Rectal smooth muscle tissue (tissue), 1 donor: ENCODE data around the gene REEP5.
"Not testable (repeated sequence)": the region's sequence is repeated elsewhere in the genome, so short reads cannot be mapped to it uniquely, and the experiment has no call there.

ENCODE experiments used
- H3K27ac ChIP-seq: one replicate; pipeline ENCODE4 v1.7.0; 2013; ENCODE audit warnings: low read depth, low read length, inconsistent platforms
- H3K27me3 ChIP-seq: one replicate; pipeline ENCODE4 v1.7.0; 2013; ENCODE audit warnings: low read length; ENCODE audit not compliant: control insufficient read depth, insufficient read depth
- H3K36me3 ChIP-seq: one replicate; pipeline ENCODE4 v1.7.0; 2013; ENCODE audit warnings: low read length; ENCODE audit not compliant: control insufficient read depth, insufficient read depth
- H3K4me1 ChIP-seq: one replicate; pipeline ENCODE4 v1.7.0; 2013; ENCODE audit warnings: low read length; ENCODE audit not compliant: control insufficient read depth, insufficient read depth
- H3K4me3 ChIP-seq: one replicate; pipeline ENCODE4 v1.7.0; 2013; ENCODE audit warnings: low read length
- H3K9ac ChIP-seq: one replicate; pipeline ENCODE4 v1.7.0; 2013; ENCODE audit warnings: low read length

Gene REEP5

DNA sequence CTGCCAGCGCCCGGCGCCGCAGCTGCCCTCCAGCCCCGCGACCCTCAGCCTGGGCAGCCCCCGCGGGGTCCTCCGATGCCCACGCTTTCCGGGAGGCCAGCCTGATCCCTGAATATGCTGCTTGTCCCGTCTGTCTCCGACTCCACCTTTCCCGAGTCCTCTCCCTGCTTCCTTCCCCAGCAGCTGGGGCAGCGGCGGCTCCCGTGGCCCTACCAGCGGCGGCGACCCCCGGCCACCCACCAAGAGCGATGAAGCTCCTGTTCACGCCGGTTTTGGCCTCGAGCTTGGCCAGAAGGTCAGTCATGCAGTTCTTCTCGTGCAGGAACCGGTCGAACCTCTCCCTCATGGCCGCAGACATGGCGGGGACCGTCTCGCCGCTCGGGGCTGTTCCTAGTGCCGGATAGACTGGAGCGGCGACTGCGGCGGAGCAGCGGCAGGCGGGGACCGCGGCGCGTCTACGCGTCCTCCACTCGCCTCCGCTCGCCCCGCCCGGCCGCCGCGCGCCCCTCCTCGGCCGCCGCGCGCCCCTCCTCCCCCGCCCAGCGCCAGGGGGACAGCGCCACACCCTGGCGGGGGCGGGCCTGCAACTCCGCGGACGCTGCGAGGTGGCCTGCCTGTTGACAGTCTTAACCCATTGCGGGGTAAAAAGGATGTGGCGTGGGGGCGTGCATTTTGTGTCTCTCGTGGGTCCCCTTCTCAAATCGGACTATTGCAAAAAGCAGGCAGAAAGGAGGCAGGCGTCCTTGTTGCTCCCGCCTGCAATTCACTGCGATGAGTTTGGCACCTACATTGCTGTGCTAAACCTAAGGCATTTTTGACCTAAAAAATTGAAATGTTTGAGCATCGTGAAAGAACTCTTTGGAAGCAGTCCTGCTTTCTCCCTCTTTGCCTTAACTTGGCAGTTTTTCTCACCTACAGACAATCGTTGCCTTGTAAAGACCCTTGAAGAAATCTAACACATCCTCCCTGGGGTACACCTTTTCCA, at the start of gene REEP5:
Gene REEP5 (minus strand): TSS at position 395 of the 985 bp plus-strand sequence. CDS start 37 bp downstream, at position 358.
- Histone ChIP-seq H3K27me3 (no peaks in the 10 kb centered on the region), H3K4me3 (peak within 1 kb of the TSS; percentile 98), H3K36me3 (peaks cover 6% of the 10 kb centered on the region), H3K9ac (peak within 1 kb of the TSS; percentile 68), H3K4me1 (peaks cover 10% of the 10 kb centered on the region), H3K27ac (peak within 1 kb of the TSS; percentile 96)

DNA sequence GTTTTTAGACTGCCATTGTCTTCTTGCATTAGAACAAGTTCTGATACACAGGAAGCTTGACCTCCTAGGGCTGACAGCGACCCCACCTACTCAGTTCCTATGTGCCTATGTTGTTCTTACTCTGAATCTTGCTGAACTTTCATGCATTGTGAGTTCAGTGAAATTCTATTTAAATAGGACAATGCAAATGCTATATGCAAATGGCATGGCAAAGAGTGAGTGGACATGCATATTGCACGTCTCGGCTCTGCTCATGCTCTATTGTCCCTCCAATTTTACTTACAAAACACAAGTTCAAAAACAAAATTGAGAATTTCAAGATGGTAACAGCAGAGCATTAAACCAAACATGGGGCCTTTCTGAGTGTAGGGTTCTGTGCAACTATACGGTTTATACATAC, 49.2 kb upstream of the REEP5 start:
- H3K4me1 ChIP-seq: peaks cover 4% of the 10 kb centered on the region
- no peaks in the 10 kb centered on the region for H3K27me3 ChIP-seq
- no peaks in the 10 kb centered on the region for H3K36me3 ChIP-seq
- H3K9ac ChIP-seq: no peak overlapping the region
- H3K27ac ChIP-seq: no peak overlapping the region
- H3K4me3 ChIP-seq: no peak overlapping the region

DNA sequence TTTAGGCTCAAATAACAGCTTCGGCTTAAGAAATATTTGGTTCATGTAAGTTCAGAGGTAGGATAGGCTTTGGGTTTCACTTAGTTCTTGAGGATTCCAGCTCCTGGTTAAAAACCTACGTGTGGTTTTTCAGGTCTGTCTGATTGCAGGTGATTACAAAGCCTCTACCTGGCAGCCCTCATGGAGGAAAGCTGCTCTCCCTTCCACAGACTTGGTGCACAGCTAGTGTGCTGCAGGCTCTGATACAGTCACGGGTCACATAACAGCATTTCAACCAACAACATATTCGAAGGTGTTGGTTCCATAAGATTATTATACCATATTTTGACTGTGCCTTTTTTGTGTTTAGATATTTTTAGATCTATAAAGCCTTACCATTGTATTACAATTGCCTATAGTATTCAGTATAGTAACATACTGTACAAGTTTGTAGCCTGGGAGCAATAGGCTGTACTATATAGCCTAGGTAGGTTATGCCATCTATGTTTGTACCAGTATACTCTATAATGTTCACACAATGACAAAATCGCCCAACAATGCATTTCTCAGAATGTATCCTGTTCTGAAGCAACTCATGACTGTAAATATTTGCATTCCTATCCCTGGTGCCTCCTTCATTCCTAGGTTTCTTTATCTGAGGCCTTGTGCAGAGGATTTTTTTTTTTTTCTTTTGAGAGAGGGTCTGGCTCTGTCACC, 46.5 kb upstream of the REEP5 start:
- Histone ChIP-seq H3K36me3 (no peaks in the 10 kb centered on the region), H3K4me3 (no peak overlapping the region), H3K9ac (no peak overlapping the region), H3K27me3 (no peaks in the 10 kb centered on the region), H3K27ac (no peak overlapping the region), H3K4me1 (no peaks in the 10 kb centered on the region)

DNA sequence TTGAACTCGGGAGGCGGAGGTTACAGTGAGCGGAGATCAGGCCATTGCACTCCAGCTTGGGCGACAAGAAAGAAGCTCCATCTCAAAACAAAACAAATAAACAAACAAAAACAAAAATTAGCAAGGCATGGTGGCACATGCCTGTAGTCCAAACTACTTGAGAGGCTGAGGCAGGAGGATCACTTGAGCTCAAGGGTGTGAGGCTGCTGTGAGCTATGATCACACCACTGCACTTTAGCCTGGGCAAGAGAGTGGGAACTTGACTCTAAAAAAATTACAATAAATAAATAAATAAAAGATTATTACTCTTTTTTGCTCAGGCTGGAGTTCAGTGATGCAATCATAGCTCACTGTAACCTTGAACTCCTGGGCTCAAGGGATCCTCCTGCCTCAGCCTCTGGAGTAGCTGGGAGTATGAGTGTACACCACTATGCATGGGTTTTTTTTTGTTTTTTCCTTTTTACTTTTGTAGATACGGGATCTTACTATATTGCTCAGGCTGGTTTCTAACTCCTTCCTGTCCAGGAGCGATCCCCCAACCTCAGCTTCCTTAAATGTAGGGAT, 45.6 kb upstream of the REEP5 start:
- Histone ChIP-seq H3K27ac (no peak overlapping the region), H3K36me3 (no peaks in the 10 kb centered on the region), H3K4me1 (no peaks in the 10 kb centered on the region), H3K27me3 (no peaks in the 10 kb centered on the region), H3K4me3 (no peak overlapping the region), H3K9ac (no peak overlapping the region)

DNA sequence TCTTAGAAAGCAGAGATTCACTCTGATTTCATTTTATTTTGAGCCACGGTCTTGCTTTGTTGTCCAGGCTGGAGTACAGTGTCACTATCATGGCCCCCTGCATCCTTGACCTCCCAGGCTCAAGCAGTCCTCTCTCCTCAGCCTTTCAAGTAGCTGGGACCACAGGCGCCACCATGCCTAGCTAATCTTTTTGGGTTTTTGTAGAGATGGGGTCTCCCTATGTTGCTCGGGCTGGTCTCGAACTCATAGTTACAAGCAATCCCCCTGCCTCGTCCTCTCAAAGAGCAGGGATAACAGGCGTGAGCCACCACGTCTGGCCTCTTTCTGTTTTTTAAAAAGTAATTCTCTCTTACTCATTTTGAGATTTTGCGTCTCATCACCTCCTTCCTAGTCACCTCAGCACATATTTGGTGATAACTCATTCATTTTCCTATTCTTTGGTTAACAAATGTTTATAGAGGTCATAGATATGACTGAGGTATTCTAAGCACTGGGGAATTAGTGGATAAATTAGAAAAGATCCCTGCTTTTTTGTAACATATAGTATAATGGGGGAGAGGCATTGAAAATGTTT, 43.8 kb upstream of the REEP5 start:
- Histone ChIP-seq H3K4me3 (no peak overlapping the region), H3K27ac (no peak overlapping the region), H3K9ac (no peak overlapping the region), H3K36me3 (no peaks in the 10 kb centered on the region), H3K4me1 (no peaks in the 10 kb centered on the region), H3K27me3 (no peaks in the 10 kb centered on the region)

DNA sequence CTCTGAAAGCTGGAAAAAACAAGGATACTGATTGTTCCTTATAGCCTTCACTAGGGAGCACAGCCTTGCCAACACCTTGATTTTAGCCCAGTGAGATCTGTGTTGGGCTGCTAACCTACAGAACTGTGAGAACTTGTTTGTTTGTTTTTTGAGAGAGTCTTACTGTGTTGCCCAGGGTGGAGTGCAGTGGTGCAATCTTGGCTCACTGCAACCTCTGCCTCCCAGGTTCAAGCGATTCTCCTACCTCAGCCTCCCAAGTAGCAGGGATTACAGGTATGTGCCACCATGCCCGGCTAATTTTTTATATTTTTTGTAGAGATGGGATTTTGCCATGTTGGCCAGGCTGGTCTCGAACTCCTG, 41.3 kb upstream of the REEP5 start:
- H3K27ac ChIP-seq, H3K4me3 ChIP-seq, H3K36me3 ChIP-seq, H3K27me3 ChIP-seq, H3K9ac ChIP-seq, H3K4me1 ChIP-seq: not testable (repeated sequence)

DNA sequence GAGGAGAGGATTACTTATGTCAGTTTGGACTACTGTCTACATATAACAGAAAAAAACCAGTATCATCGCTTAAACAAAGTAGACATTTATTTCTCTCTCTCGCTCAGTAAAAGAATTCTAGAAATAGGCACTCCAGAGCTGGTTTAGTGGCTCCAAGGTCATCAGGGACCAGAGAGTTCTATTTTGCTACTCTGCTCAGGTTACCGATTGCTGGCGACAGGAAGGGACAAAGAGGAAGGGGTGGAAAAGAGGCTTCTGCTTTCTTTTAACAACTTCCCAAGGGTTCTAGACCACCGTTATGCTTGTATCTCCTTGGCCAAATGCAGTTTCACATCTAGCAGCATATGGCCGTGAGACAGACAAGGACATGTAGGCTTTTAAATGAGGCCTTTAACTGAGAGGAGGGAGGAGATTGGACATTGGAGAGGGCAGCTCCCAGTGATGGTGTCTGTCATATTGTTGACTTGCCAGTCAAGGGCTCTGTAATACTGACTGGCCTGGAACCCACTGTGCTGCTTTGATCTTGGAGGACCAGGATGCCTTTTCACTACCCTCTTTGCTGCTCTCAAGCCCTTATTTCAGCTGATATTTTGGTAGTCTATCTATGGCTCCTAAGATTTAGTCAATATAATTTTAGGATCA, 39.0 kb upstream of the REEP5 start:
- Histone ChIP-seq H3K4me3 (no peak overlapping the region), H3K36me3 (no peaks in the 10 kb centered on the region), H3K4me1 (no peaks in the 10 kb centered on the region), H3K9ac (no peak overlapping the region), H3K27me3 (no peaks in the 10 kb centered on the region), H3K27ac (no peak overlapping the region)

DNA sequence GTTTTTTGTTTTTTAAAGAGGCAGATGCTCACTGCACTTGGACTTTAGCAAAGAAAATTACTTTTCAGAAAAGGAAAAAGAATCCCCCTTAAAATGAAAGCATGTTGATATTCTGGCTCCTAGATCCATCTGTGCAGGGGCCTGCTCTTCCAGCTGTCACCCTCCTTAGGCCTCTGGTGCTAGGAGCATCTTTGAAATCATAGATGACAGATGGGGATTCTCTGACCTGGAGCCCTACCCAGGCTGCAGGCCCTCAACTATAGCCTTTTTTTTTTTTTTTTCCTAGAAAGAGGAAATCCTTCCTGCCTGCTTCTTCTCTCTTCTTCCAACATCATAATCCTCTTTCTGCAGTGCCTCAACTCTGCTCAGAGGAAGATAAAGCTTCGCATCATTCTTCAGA, 38.3 kb upstream of the REEP5 start:
- H3K27ac ChIP-seq: no peak overlapping the region

DNA sequence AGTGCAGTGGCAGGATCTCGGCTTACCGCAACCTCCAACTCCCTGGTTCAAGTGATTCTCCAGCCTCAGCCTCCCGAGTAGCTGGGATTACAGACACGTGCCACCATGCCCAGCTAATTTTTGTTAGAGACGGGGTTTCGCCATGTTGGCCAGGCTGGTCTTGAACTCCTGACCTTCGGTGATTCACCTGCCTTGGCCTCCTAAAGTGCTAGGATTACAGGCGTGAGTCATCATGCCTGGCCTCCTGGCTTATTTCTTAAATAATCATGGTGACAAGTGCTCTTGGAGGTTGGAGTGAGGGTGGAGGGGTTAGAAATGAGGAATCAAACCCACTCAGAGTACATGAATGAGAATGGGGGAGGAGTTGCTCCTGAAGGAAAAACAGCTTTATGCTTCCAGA, 37.8 kb upstream of the REEP5 start:
- not testable (repeated sequence) for H3K4me1 ChIP-seq

More for the DNA sequence above, 38.3 kb upstream of the REEP5 start:
- Histone ChIP-seq H3K4me3 (no peak overlapping the region), H3K27me3 (no peaks in the 10 kb centered on the region), H3K9ac (no peak overlapping the region), H3K36me3 (no peaks in the 10 kb centered on the region), H3K4me1 (no peaks in the 10 kb centered on the region)

DNA sequence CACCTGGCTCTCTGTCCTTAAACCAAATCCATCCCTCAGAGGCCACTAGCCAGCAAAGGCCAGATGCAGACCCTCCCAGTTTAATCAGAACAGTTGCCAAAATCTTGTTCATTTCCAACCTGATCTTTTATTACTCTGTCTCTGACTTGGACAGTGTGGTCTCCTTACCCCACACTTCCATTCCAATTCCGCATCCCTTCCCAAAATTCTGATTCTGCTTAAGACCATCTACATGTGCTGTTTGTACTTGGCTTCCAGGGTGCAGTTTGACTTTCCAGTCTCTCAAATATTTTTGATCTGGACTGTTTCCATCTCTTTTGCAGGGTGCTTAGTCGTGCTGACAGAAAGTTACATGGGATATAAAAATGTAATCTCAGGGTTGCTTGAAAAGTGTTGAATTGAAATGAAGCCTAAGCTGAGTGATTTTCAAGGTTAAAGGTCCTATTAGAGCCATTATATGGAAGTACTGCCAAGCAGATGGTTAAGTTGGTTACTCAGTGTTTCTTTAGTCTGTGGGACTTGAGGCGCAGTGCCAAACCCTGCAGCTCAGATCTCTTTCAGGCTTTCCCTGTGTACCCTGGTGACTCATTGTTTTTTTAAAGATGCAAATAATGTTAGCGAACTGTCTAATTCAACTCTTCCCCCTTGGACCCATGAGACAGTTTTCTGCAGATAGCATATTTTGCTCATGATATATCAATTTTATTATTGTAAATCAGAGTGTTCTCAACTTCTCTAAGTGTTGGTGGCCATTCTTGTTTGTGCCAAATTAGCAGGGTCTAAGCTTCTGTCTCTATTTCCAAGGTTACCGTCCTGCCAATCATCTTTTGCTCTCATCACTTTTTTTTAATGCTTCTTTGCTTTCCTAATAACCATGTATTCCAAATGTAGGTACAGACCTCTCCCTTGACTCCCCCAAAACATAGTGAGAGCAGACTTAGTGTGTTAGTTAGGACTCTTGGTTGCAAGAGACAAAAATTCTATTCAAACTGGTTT, 36.4 kb upstream of the REEP5 start:
- Histone ChIP-seq H3K4me3 (no peak overlapping the region), H3K9ac (no peak overlapping the region), H3K27ac (no peak overlapping the region), H3K27me3 (no peaks in the 10 kb centered on the region), H3K4me1 (no peaks in the 10 kb centered on the region), H3K36me3 (no peaks in the 10 kb centered on the region)

More for the DNA sequence above, 37.8 kb upstream of the REEP5 start:
- H3K9ac ChIP-seq, H3K4me3 ChIP-seq, H3K27me3 ChIP-seq, H3K27ac ChIP-seq, H3K36me3 ChIP-seq: not testable (repeated sequence)

DNA sequence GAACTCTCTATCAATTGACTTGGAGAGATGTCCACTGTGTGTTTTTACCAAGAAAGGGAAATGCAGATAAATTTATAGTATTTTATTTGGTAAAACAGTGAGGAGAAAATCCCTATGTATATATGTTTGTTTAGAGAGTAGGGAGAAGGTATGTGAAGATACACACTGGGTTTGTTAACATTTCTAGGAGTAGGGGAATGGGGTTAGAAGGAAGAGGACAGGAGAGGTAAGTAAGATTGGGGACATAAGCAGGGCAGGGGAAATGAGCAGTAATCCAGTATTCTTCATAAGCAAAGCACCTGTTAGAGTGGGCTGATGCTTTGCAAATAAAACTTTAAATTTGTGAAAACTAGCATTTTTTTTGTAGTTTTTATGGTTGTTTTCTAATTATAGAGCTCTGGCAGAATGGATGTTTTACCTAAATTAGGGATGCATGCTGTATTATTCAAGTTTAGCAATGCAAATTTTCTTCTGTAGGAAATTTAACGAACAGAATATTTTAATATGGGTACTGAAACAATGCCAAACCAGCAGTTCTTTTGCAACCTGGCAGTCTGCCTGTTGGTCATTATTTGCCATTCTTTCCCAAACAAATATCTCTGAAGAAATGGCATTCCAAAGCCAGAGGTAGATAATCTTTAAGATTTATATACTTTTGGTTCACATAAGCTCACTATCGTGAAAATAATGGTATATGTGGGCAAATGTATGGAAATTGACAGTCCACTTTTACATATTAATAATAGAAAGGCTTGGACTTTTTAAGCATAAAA, 35.2 kb upstream of the REEP5 start:
- H3K27me3 ChIP-seq: no peaks in the 10 kb centered on the region
- no peak overlapping the region for H3K27ac ChIP-seq
- no peaks in the 10 kb centered on the region for H3K4me1 ChIP-seq
- H3K36me3 ChIP-seq: no peaks in the 10 kb centered on the region
- no peak overlapping the region for H3K4me3 ChIP-seq
- H3K9ac ChIP-seq: no peak overlapping the region
